ENCODE data around the gene SRSF7.

- TF ChIP-seq EZH2 (IDR thresholded peaks at IDR 0.05; ENCODE audit: borderline replicate concordance, low read depth, low read length, severe bottlenecking) (no peak), CTCF (IDR thresholded peaks at IDR 0.05; ENCODE audit: extremely low read depth in 1 of 2, insufficient read depth in 1 of 2, low read depth in 1 of 2, low read length in 2 of 2) (no peak), POLR2AphosphoS5 (IDR thresholded peaks at IDR 0.05; ENCODE audit: insufficient read depth, low read depth, low read length) (no peak)
These were observed 38.3 kb downstream of the SRSF7 start for GRCh38 chr2:38712871-38713270.

Data from endothelial cell of umbilical vein (primary cell).